T-cell (primary cell): ENCODE measurements around the gene TBC1D16. TPM values are rescaled to one million over a fixed set of nuclear protein-coding genes. Genes with fewer than 3 reads are reported as not detected.

Experiments
- ATAC-seq, 4 experiments: fragments of 200-7000 bp in 3 of 4; fragments of 150-1000 bp in 1 of 4; cut with Tn5 transposase; replicated peaks in 1 of 4; 1 replicate in 3 of 4; 2 replicates in 1 of 4; pipeline ENCODE4 v1.10.0; 2021; ENCODE audit warnings: moderate library complexity in 3 of 4, mild to moderate bottlenecking in 2 of 4, moderate number of reproducible peaks in 1 of 4
- CTCF ChIA-PET, 2 donors: fragments of 300-600 bp; sonication (Branson Sonifier 250); formaldehyde crosslinking; loops; one replicate each; lab custom pipeline; 2022; ENCODE audit warnings: antibody characterized with exemption in 2 of 2; lab: Charles Lee
- POLR2A ChIA-PET, 2 donors: fragments of 300-600 bp; sonication (Branson Sonifier 250); formaldehyde crosslinking; loops; one replicate each; lab custom pipeline; 2022; ENCODE audit warnings: antibody characterized with exemption in 2 of 2; lab: Charles Lee
- DNase-seq, 35 experiments: peaks; one replicate each; pipeline versions ENCODE4 v3.0.0 to v3.0.0-alpha.2; 2013 to 2023
- H3K27ac ChIP-seq: one replicate; pipeline ENCODE4 v1.5.1; 2013; ENCODE audit warnings: low read length
- H3K27me3 ChIP-seq, 2 experiments: replicated peaks in 1 of 2; 1 replicate in 1 of 2; 2 replicates in 1 of 2; pipeline versions ENCODE4 v1.6.1 to v1.7.0; 2013; ENCODE audit warnings: low read length in 1 of 2, mixed read lengths in 1 of 2; ENCODE audit not compliant: control insufficient read depth in 2 of 2, insufficient read depth in 2 of 2; ENCODE audit errors: extremely low read depth in 1 of 2
- H3K36me3 ChIP-seq, 2 donors: 1 replicate in 1 of 2; 2 replicates in 1 of 2; pipeline versions ENCODE4 v1.6.1 to v1.7.0; 2013; ENCODE audit warnings: low read length in 1 of 2; ENCODE audit not compliant: control insufficient read depth in 2 of 2, insufficient read depth in 1 of 2; ENCODE audit errors: extremely low read depth in 1 of 2
- H3K4me1 ChIP-seq, 2 experiments: 1 replicate in 1 of 2; 2 replicates in 1 of 2; pipeline versions ENCODE4 v1.6.1 to v1.7.0; 2013; ENCODE audit warnings: low read length in 2 of 2, mixed read lengths in 1 of 2; ENCODE audit not compliant: insufficient read depth in 2 of 2, control insufficient read depth in 1 of 2; ENCODE audit errors: extremely low read depth in 1 of 2
- H3K4me3 ChIP-seq, 2 donors: 1 replicate in 1 of 2; 2 replicates in 1 of 2; pipeline versions ENCODE4 v1.5.1 to v1.7.0; 2013; ENCODE audit warnings: mild to moderate bottlenecking in 2 of 2, low read length in 1 of 2, moderate library complexity in 1 of 2; ENCODE audit not compliant: control insufficient read depth in 1 of 2; ENCODE audit errors: extremely low read depth in 1 of 2
- H3K9me3 ChIP-seq: 2 replicates; pipeline ENCODE4 v1.7.0; 2013
- H3K27ac Mint-ChIP-seq, 2 donors: one replicate each; pipeline ENCODE4 v1.8.0; 2020 to 2021; ENCODE audit warnings: mild to moderate bottlenecking in 2 of 2, mixed read lengths in 2 of 2
- H3K27me3 Mint-ChIP-seq, 2 donors: one replicate each; pipeline ENCODE4 v1.8.0; 2021 to 2022; ENCODE audit warnings: mixed read lengths in 2 of 2
- H3K36me3 Mint-ChIP-seq: one replicate; pipeline ENCODE4 v1.8.0; 2021; ENCODE audit warnings: mixed read lengths
- H3K4me1 Mint-ChIP-seq, 3 donors: one replicate each; pipeline ENCODE4 v1.8.0; 2020 to 2022; ENCODE audit warnings: mixed read lengths in 3 of 3, mild to moderate bottlenecking in 1 of 3
- H3K4me3 Mint-ChIP-seq, 3 donors: one replicate each; pipeline ENCODE4 v1.8.0; 2020 to 2022; ENCODE audit warnings: mild to moderate bottlenecking in 3 of 3, mixed read lengths in 3 of 3, moderate library complexity in 3 of 3
- H3K9me3 Mint-ChIP-seq, 3 donors: one replicate each; pipeline ENCODE4 v1.8.0; 2020 to 2022; ENCODE audit warnings: mixed read lengths in 3 of 3
- WGBS: methylation state at CpG from one replicate; pipeline ENCODE4 v1.1.5; 2013; ENCODE audit warnings: missing lambda C conversion rate; ENCODE audit not compliant: insufficient coverage; 5-methylcytosine and 5-hydroxymethylcytosine counted together
- total RNA-seq, 35 experiments: library from RNA in 6 of 35; stranded (reverse) in 6 of 35; fragments of 120-200 nt in 1 of 35; gene quantifications; one replicate each; pipeline versions ENCODE4 v1.2.1 to v1.2.4 and lab custom pipeline; 2013 to 2026

The TBC1D16 gene
- total RNA-seq, 5 donors from 2014 or later (not counting 1 experiment from before 2014, with no cell fraction given) = 1.9 to 6.1 (median 3.4) TPM

- peaks cover 48 to 50% of the 10 kb centered on the region in 2 donors for H3K27me3 Mint-ChIP-seq
These were observed 148.2 kb downstream of the TBC1D16 start for GRCh38 chr17:79887451-79887991.

GRCh38 chr17:79883202-79883601 lies 152.5 kb downstream of the TBC1D16 start:
- ChIA-PET POLR2A (no interaction called here), CTCF (no interaction called here)

More at GRCh38 chr17:79887451-79887991, 148.2 kb downstream of the TBC1D16 start:
- peaks cover 0 to 66% of the 10 kb centered on the region in 2 experiments for H3K27me3 ChIP-seq
- WGBS = 88% methylated on average over 8 of the region's 14 CpGs
- no peaks in the 10 kb centered on the region for H3K9me3 ChIP-seq
- no peaks in the 10 kb centered on the region for H3K4me1 ChIP-seq
- no peaks in the 10 kb centered on the region for H3K4me1 Mint-ChIP-seq
- no peak overlapping the region for H3K27ac Mint-ChIP-seq
- H3K4me3 Mint-ChIP-seq = no peak overlapping the region
- DNase-seq = no peak
- ChIA-PET POLR2A (interaction anchor here in 1 of 2 donors (0.6 kb wide), 1 partner anchor 1953 kb away, joined by 4 read pairs; no protein-coding TSS in a partner anchor), CTCF (no interaction called here)
- ATAC-seq = no peak
- H3K4me3 ChIP-seq = no peak overlapping the region
- no peaks in the 10 kb centered on the region for H3K36me3 Mint-ChIP-seq
- no peaks in the 10 kb centered on the region for H3K9me3 Mint-ChIP-seq
- H3K36me3 ChIP-seq = no peaks in the 10 kb centered on the region
- no peak overlapping the region for H3K27ac ChIP-seq

More at GRCh38 chr17:79883202-79883601, 152.5 kb downstream of the TBC1D16 start:
- Histone ChIP-seq H3K27me3 (peaks cover 2 to 40% of the 10 kb centered on the region in 2 experiments), H3K4me1 (no peaks in the 10 kb centered on the region), H3K36me3 (no peaks in the 10 kb centered on the region), H3K27ac (no peak overlapping the region), H3K4me3 (no peak overlapping the region), H3K9me3 (no peaks in the 10 kb centered on the region)
- DNase-seq = no peak
- ATAC-seq = no peak
- H3K27me3 Mint-ChIP-seq = peaks cover 34% of the 10 kb centered on the region in 2 donors
- no peak overlapping the region for H3K27ac Mint-ChIP-seq
- no peaks in the 10 kb centered on the region for H3K4me1 Mint-ChIP-seq
- no peak overlapping the region for H3K4me3 Mint-ChIP-seq
- WGBS = 88% methylated on average over 3 of the region's 7 CpGs
- H3K9me3 Mint-ChIP-seq = no peaks in the 10 kb centered on the region
- no peaks in the 10 kb centered on the region for H3K36me3 Mint-ChIP-seq

Other genes with a start within 250 kb of the TBC1D16 start
- 1 to 10 TPM; 1.9 to 5.1 (median 3.9) TPM for gene CBX8, start 238.8 kb downstream of the TBC1D16 start, total RNA-seq
- 100 to 1,000 TPM in 2 of 5 donors, 10 to 100 TPM in 3; 63.2 to 138 (median 70.2) TPM for gene CBX4, start 196.4 kb downstream of the TBC1D16 start, total RNA-seq
- gene CCDC40, start 770 bp upstream of the TBC1D16 start, total RNA-seq = 1 to 10 TPM in 4 of 5 donors, under 1 TPM in 1; 0.70 to 3.1 (median 1.4) TPM
- 10 to 100 TPM; 32.0 to 47.2 (median 42.1) TPM for gene GAA, start 65.7 kb upstream of the TBC1D16 start, total RNA-seq
- gene EIF4A3, start 111.3 kb upstream of the TBC1D16 start, total RNA-seq = 100 to 1,000 TPM in 1 of 5 donors, 10 to 100 TPM in 4; 70.1 to 105 (median 71.4) TPM
- gene CARD14, start 134.2 kb upstream of the TBC1D16 start, total RNA-seq = under 1 TPM in 2 of 5 donors, not detected in 3; 0.06 to 0.10 TPM
- 100 to 1,000 TPM; 133 to 197 (median 155) TPM for gene SGSH, start 184.5 kb upstream of the TBC1D16 start, total RNA-seq
- 100 to 1,000 TPM in 3 of 5 donors, 10 to 100 TPM in 2; 45.9 to 123 (median 112) TPM for gene SLC26A11, start 184.6 kb upstream of the TBC1D16 start, total RNA-seq
- 100 to 1,000 TPM; 433 to 628 (median 590) TPM for gene RNF213, start 225.0 kb upstream of the TBC1D16 start, total RNA-seq